GM15510 (cell line): ENCODE data around the gene CHSY3.

Experiments used
- POLR2A ChIP-seq: IDR thresholded peaks from 3 replicates; pipeline ENCODE4 v1.6.1; 2011; ENCODE audit warnings: borderline replicate concordance; ENCODE audit not compliant: insufficient read length; ENCODE audit errors: extremely low read depth

The CHSY3 gene

DNA sequence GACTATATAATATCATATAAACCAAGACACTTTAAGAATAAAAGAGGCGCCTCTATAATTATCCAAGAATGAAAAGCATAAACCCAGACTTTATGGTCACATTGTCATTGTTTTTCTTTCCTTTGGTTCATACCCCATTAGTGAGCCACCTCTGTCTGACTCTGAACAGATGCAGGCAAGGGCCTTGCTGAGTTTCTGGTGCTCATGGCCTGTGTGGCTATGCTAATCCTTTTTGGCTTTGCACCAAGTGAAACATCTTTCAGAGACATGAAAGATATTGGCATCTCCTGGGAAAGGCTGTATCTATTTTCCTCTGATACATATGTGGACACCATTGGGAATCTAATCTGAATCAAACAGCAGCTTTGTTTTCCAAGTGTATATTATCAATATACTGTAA is 222.5 kb downstream of the CHSY3 start:
- no peak for TF ChIP-seq POLR2A

GRCh38 chr5:130135506-130135905 is 231.2 kb downstream of the CHSY3 start:
- no peak for TF ChIP-seq POLR2A

GRCh38 chr5:130136300-130136699 is 232.0 kb downstream of the CHSY3 start:
- TF ChIP-seq POLR2A = no peak

- no peak for TF ChIP-seq POLR2A
These were observed 233.4 kb downstream of the CHSY3 start for GRCh38 chr5:130137681-130138080.

GRCh38 chr5:130138406-130139045 is 234.3 kb downstream of the CHSY3 start:
- TF ChIP-seq POLR2A = no peak

- TF ChIP-seq POLR2A = no peak
These were observed 237.5 kb downstream of the CHSY3 start for GRCh38 chr5:130141659-130142320.

DNA sequence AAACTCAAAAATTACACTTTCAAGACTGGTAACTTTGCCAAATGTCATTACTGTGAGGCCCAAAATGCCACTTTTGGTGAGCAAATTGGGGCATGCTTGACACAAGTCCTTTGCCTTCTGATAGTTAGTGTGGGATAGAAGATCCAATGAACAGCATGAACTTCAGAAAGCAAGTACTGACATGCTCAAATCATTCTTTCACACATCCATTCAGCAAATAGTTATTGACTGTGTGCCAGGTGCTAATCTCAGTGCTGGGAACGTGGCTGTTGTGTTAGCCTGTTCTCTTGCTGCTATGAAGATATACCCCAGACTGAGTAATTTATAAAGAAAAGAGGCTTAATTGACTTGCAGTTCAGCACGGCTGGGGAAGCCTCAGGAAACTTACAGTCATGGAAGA is 247.0 kb downstream of the CHSY3 start:
- TF ChIP-seq POLR2A = no peak

GRCh38 chr5:130155345-130156011 is 251.2 kb downstream of the CHSY3 start:
- no peak for TF ChIP-seq POLR2A

- no peak for TF ChIP-seq POLR2A
These were observed 253.8 kb downstream of the CHSY3 start for GRCh38 chr5:130158036-130158435.

DNA sequence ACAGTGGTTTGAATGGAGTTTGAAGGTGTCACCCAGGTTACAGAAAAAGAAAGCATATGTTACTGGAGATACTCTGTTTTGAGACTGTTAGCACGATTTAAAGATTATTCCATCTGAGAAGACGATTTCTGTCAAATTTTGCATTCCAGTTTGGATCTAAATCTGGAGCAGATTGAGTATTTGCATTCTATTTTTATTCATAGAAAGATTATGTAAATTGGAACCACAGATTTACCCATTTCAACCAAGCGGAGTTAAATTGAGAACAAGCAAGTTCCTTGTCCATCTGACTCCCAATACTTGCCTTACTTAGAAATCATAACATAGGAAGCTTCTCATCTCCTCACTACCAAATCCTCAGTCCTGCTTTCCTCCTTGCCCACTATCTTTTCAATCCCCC is 255.7 kb downstream of the CHSY3 start:
- TF ChIP-seq POLR2A = no peak

DNA sequence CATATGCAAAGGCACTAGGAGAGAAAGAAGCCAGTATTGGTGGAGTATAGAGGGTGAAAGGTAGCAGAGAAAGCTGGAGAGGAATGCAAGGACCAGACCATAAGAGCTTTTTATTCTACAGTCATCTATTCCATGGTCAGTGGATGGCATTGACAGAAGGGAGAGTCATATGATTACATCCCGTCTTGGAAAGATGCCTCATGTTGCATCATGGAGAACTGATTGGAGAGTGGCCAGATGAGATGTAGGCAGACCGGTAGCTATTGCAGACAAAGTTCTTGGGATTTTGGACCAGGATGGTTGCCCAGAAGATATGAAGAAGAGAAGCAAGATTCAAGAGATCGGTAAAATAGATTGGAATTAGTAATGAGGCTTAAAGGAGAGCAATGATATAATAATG is 260.7 kb downstream of the CHSY3 start:
- no peak for TF ChIP-seq POLR2A

DNA sequence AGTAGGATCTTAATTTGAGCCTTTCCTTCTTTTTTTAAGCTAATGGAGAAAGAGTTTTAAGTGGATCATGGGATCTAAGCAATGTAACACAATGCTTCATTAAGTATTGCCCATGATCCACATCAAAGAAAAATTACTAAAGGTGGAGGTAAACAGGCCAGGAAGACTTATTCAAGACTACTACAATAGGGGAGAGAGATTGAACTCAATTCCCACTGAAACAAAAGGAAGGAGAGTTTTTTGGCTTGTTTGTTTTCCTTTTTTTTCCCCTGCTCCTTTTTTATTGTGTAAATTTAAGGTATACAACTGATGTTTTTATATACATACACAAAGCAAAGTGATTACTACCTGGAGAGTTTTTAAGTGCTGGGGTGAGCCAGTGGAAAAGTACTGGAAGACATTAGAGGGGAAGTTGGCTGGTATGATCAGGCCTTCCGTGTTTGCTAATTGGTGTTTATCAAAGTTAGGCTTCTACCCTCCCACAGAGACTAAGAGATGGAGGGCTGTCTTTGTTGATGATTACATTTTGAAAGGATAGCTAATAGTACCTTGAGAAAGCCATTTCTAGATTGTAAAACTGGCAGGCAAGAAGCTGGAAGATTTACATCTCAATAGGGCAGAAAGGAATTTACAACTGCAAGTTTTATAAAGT is 262.7 kb downstream of the CHSY3 start:
- TF ChIP-seq POLR2A = no peak

DNA sequence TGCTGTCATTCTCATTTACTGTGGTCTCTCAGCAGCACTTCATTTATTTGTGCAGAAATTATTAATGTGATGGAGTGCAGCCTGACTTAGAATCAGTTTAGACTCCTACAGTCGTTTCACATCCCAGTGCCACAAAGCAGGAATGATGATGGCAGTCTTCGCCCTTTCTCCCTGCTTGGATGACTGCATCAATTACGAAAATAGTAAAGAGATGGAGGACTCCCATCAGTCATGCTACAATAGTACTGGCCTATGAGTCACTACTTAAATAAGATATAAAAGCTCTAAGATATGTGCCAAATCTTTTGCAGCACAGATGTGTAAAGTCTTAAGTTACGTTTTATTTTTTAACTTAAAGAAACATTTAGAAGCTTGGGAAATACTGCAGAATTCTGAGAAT is 263.9 kb downstream of the CHSY3 start:
- TF ChIP-seq POLR2A = no peak

GRCh38 chr5:130171699-130172098 is 267.4 kb downstream of the CHSY3 start:
- no peak for TF ChIP-seq POLR2A

DNA sequence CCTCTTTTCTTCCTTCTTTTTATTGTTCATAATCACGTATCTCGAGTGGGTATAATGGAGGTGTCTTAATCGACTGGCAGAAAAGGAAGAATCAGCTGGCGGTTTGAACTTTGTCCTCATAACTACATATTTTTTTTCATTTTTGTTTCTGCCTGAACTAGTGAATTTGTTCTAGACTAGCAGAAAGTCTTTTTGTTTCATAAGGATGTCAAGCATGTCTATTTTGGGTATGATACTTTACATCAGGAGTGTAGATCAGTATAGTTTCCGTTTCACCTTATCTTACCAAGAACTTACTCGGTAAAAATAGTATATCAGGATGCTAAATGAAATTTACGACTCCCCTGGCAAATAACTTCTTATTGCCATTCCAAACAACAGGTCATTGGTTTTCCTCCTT is 278.9 kb downstream of the CHSY3 start:
- TF ChIP-seq POLR2A = no peak
